GM23248 (cell line): ENCODE data around the gene SNAP29. TPM values are rescaled to one million over a fixed set of nuclear protein-coding genes. Genes with fewer than 3 reads are reported as not detected.

ENCODE experiments used
- DNase-seq: peaks from one replicate; pipeline ENCODE4 v3.0.0-alpha.2; 2015
- H2AFZ ChIP-seq: fragments of 200-600 bp; sonication (generic); 2 replicates; pipeline ENCODE4 v1.6.1; 2016; ENCODE audit warnings: antibody characterized with exemption
- H3F3A ChIP-seq: fragments of 200-600 bp; sonication (generic); 2 replicates; pipeline ENCODE4 v1.6.1; 2016; ENCODE audit warnings: mild to moderate bottlenecking, antibody characterized with exemption, mixed run types; ENCODE audit not compliant: insufficient read depth
- H3K27ac ChIP-seq: fragments of 200-600 bp; sonication (generic); 2 replicates; pipeline ENCODE4 v1.5.1; 2016; ENCODE audit warnings: mild to moderate bottlenecking
- H3K27me3 ChIP-seq: fragments of 200-600 bp; sonication (generic); replicated peaks from 2 replicates; pipeline ENCODE4 v1.6.1; 2016; ENCODE audit warnings: mild to moderate bottlenecking; ENCODE audit not compliant: insufficient read depth
- H3K36me3 ChIP-seq: fragments of 200-600 bp; sonication (generic); 2 replicates; pipeline ENCODE4 v1.6.1; 2016; ENCODE audit warnings: low read depth, mild to moderate bottlenecking
- H3K4me1 ChIP-seq: fragments of 200-600 bp; sonication (generic); 2 replicates; pipeline ENCODE4 v1.6.1; 2016; ENCODE audit warnings: mild to moderate bottlenecking; ENCODE audit not compliant: insufficient read depth
- H3K4me2 ChIP-seq: fragments of 200-600 bp; sonication (generic); one replicate; pipeline ENCODE4 v1.6.1; 2016; ENCODE audit warnings: mild to moderate bottlenecking; ENCODE audit not compliant: unreplicated experiment
- H3K4me3 ChIP-seq: fragments of 200-600 bp; sonication (generic); 2 replicates; pipeline ENCODE4 v1.5.1; 2016; ENCODE audit warnings: mild to moderate bottlenecking
- H3K79me2 ChIP-seq: fragments of 200-600 bp; sonication (generic); 2 replicates; pipeline ENCODE4 v1.6.1; 2016; ENCODE audit warnings: mild to moderate bottlenecking; ENCODE audit not compliant: insufficient read depth
- H3K9ac ChIP-seq: fragments of 200-600 bp; sonication (generic); 2 replicates; pipeline ENCODE4 v1.6.1; 2016; ENCODE audit warnings: mild to moderate bottlenecking
- H3K9me2 ChIP-seq: fragments of 200-600 bp; sonication (generic); 2 replicates; pipeline ENCODE4 v1.6.1; 2016; ENCODE audit warnings: mixed run types, mild to moderate bottlenecking, moderate library complexity; ENCODE audit not compliant: insufficient read depth
- H3K9me3 ChIP-seq: fragments of 200-600 bp; sonication (generic); one replicate; pipeline ENCODE4 v1.6.1; 2017; ENCODE audit warnings: low read depth
- H4K20me1 ChIP-seq: fragments of 200-600 bp; sonication (generic); 2 replicates; pipeline ENCODE4 v1.6.0; 2016; ENCODE audit not compliant: insufficient read depth
- EZH2 ChIP-seq: fragments of 200-600 bp; sonication (generic); IDR thresholded peaks from 2 replicates; pipeline ENCODE4 v1.6.1; 2018; ENCODE audit warnings: antibody characterized with exemption, mild to moderate bottlenecking; ENCODE audit not compliant: insufficient read depth, poor library complexity, severe bottlenecking
- EZH2phosphoT487 ChIP-seq: fragments of 200-600 bp; sonication (generic); IDR thresholded peaks from 2 replicates; pipeline ENCODE4 v1.6.1; 2018; ENCODE audit warnings: antibody characterized with exemption, moderate library complexity, mild to moderate bottlenecking, low read depth; ENCODE audit not compliant: insufficient read depth
- WGBS, 2 experiments: methylation state at CpG; one replicate each; pipeline ENCODE4 v1.1.6; 2015 to 2017; ENCODE audit warnings: low lambda C conversion rate in 2 of 2, low coverage in 1 of 2; ENCODE audit errors: missing lambda C conversion rate in 2 of 2; 5-methylcytosine and 5-hydroxymethylcytosine counted together
- in situ Hi-C: fragments of 300-500 bp; cut with MboI; formaldehyde crosslinking; loops from 2 replicates; pipeline ENCODE4 v1.15.0; 2020
- polyA plus RNA-seq: library from polyadenylated mRNA; unstranded; fragments of >200 nt; fragmentation: Nextera tagmentation; extraction: Ambion mirVana; gene quantifications from 2 replicates; pipeline ENCODE4 v1.2.1, GENCODE V29; 2016
- total RNA-seq: library from RNA; depleted of rRNA; stranded (reverse); fragments of >200 nt; shearing (Covaris generic); gene quantifications from 2 replicates; pipeline ENCODE4 v1.2.3, GENCODE V29; 2014

SNAP29 gene
- total and polyA plus RNA-seq, 2 experiments from 2014 or later = 13.8 to 35.8 TPM

GRCh38 chr22:20868025-20868962 is 9.5 kb downstream of the SNAP29 start:
- Histone ChIP-seq H3K4me2 (no peak overlapping the region), H2AFZ (no peak overlapping the region), H4K20me1 (no peaks in the 10 kb centered on the region), H3K4me3 (no peak overlapping the region), H3K27me3 (no peaks in the 10 kb centered on the region), H3K36me3 (peaks cover 4% of the 10 kb centered on the region; the same call in 1 of the 2 replicates), H3K79me2 (peaks cover 44% of the 10 kb centered on the region), H3K9me2 (no peaks in the 10 kb centered on the region), H3K27ac (no peak overlapping the region), H3K9me3 (no peaks in the 10 kb centered on the region), H3K4me1 (0 out of 2 replicates have a peak, but pooled peaks cover 7% of the 10 kb centered on the region), H3K9ac (peak overlapping the region; percentile 31; the same call in 1 of the 2 replicates), H3F3A (no peaks in the 10 kb centered on the region)
- TF ChIP-seq EZH2phosphoT487 = no peak
- DNase-seq = no peak
- WGBS, 2 experiments = 64 to 70% methylated on average over 7 of the region's 7 CpGs
- in situ Hi-C loops = no loop called here

GRCh38 chr22:20869234-20869633 is 10.4 kb downstream of the SNAP29 start:
- Histone ChIP-seq H3K4me2 (no peak overlapping the region), H3K36me3 (peaks cover 4% of the 10 kb centered on the region; the same call in 1 of the 2 replicates), H2AFZ (no peak overlapping the region), H3F3A (no peaks in the 10 kb centered on the region), H3K9me3 (no peaks in the 10 kb centered on the region), H3K4me3 (no peak overlapping the region), H4K20me1 (no peaks in the 10 kb centered on the region), H3K79me2 (peaks cover 35% of the 10 kb centered on the region), H3K27me3 (no peaks in the 10 kb centered on the region), H3K27ac (no peak overlapping the region), H3K9ac (no peak overlapping the region), H3K4me1 (0 out of 2 replicates have a peak, but pooled peaks cover 7% of the 10 kb centered on the region), H3K9me2 (no peaks in the 10 kb centered on the region)
- no peak for DNase-seq
- 93 to 100% methylated on average over 2 of the region's 2 CpGs for WGBS, 2 experiments
- no peak for TF ChIP-seq EZH2phosphoT487
- no peak for TF ChIP-seq EZH2
- in situ Hi-C loops = no loop called here

GRCh38 chr22:20873214-20873613 is 14.4 kb downstream of the SNAP29 start:
- peaks cover 4% of the 10 kb centered on the region; the same call in 1 of the 2 replicates for H3K36me3 ChIP-seq
- H3K79me2 ChIP-seq = peaks cover 6% of the 10 kb centered on the region; the same call in 1 of the 2 replicates
- no peak overlapping the region for H3K4me3 ChIP-seq
- H3K9me2 ChIP-seq = no peaks in the 10 kb centered on the region
- H3F3A ChIP-seq = no peaks in the 10 kb centered on the region
- H3K27me3 ChIP-seq = no peaks in the 10 kb centered on the region
- no peak for DNase-seq
- TF ChIP-seq EZH2 = no peak
- TF ChIP-seq EZH2phosphoT487 = no peak
- 97% methylated on average over 3 of the region's 3 CpGs for WGBS, 2 experiments
- no peaks in the 10 kb centered on the region for H3K4me1 ChIP-seq
- H3K4me2 ChIP-seq = no peak overlapping the region
- no peak overlapping the region for H2AFZ ChIP-seq
- no peak overlapping the region for H3K27ac ChIP-seq
- in situ Hi-C loops = no loop called here
- H3K9ac ChIP-seq = no peak overlapping the region
- H3K9me3 ChIP-seq = no peaks in the 10 kb centered on the region
- no peaks in the 10 kb centered on the region for H4K20me1 ChIP-seq

GRCh38 chr22:20875296-20875695 is 16.5 kb downstream of the SNAP29 start:
- Histone ChIP-seq H3K36me3 (peaks cover 4% of the 10 kb centered on the region; the same call in 1 of the 2 replicates), H3K4me1 (no peaks in the 10 kb centered on the region), H3K9me3 (no peaks in the 10 kb centered on the region), H3K79me2 (no peaks in the 10 kb centered on the region), H3K9me2 (no peaks in the 10 kb centered on the region), H2AFZ (no peak overlapping the region), H3K4me2 (no peak overlapping the region), H3F3A (no peaks in the 10 kb centered on the region), H4K20me1 (no peaks in the 10 kb centered on the region), H3K27me3 (no peaks in the 10 kb centered on the region), H3K4me3 (no peak overlapping the region), H3K27ac (no peak overlapping the region), H3K9ac (no peak overlapping the region)
- DNase-seq = no peak
- TF ChIP-seq EZH2 (no peak), EZH2phosphoT487 (no peak)
- WGBS, 2 experiments = 0% methylated on average over 1 of the region's 1 CpG
- in situ Hi-C loops = no loop called here
